ENCODE measurements around the gene C9. TPM values are rescaled to one million over a fixed set of nuclear protein-coding genes. Genes with fewer than 3 reads are reported as not detected.

Gene C9
- total and polyA plus RNA-seq, 2 donors (not counting 1 experiment from before 2014, with no cell fraction given) = not detected

DNA sequence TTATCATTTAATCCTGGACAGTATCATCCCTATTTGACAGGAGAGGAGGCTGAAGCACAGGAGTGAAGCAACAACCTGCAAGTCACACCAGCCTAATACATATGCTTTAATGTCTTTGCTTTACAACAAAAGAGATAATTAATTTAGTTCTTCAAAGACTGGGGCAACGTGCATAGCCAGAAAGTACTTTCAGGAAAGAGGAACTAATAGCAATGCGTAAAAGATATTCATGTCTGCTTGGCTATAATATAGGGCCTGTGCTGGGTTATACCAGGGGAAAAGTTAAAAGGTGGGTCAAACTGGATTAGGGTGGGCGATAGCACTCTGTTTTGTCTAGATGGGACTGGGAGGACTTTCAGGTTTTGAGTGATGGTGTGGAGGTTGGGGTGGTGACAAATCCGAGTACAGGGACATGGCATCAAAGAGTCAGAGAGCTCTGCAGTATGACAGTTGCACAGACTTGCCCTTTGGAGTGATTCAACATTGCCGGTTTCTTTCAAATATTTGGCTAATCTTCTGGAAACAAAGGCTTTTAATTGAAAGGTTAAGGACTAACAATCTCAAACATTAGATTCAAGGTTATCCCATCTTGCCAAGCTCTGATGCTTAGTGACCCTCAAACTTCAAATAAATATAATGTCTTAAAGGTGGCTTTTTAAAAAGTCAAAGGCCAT, 48.6 kb upstream of the C9 start:
- H4K20me1 ChIP-seq (ENCODE audit: control insufficient read depth, insufficient read depth, low read length, poor library complexity, severe bottlenecking) = no peaks in the 10 kb centered on the region
- no peak overlapping the region for H3K4me3 ChIP-seq (ENCODE audit: control extremely low read depth in 1 of 5, extremely low read depth in 1 of 5, insufficient read depth in 1 of 5, low read depth in 2 of 5, low read length in 4 of 5)
- H3K27ac Mint-ChIP-seq = no peak overlapping the region
- no peak overlapping the region for H3K4me3 Mint-ChIP-seq
- ATAC-seq (ENCODE audit: low read depth) (no peak), DNase-seq (no peak)
- peaks cover 1% of the 10 kb centered on the region for H3K27me3 Mint-ChIP-seq
- no peaks in the 10 kb centered on the region for H3K4me1 ChIP-seq (ENCODE audit: control insufficient read depth in 2 of 2, insufficient read depth in 2 of 2, low read length in 2 of 2)
- no peaks in the 10 kb centered on the region for H3K4me1 Mint-ChIP-seq
- no peak for TF ChIP-seq CTCF (IDR thresholded peaks at IDR 0.05)
- no peak for TF ChIP-seq EZH2 (IDR thresholded peaks at IDR 0.05; ENCODE audit: borderline replicate concordance, insufficient read depth, low read depth, low read length, poor library complexity, severe bottlenecking)
- ChIA-PET POLR2A (no interaction called here), CTCF (no interaction called here)
- no peaks in the 10 kb centered on the region for H3K79me2 ChIP-seq (ENCODE audit: control insufficient read depth, insufficient read depth, low read length)
- H3K27me3 ChIP-seq (replicated peaks in 1 of 4; ENCODE audit: control extremely low read depth in 1 of 4, control insufficient read depth in 3 of 4, insufficient read depth in 4 of 4, low read length in 3 of 4) = peaks cover 0 to 3% (median 0%) of the 10 kb centered on the region in 4 experiments
- intact Hi-C loops (cut with micrococcal nuclease) = no loop called here
- H3K9me3 ChIP-seq (ENCODE audit: control extremely low read depth in 1 of 3, control insufficient read depth in 2 of 3, insufficient read depth in 1 of 3, low read length in 2 of 3) = no peaks in the 10 kb centered on the region
- H3K9ac ChIP-seq (ENCODE audit: low read length) = no peak overlapping the region
- H3K27ac ChIP-seq (ENCODE audit: low read length in 2 of 2) = no peak overlapping the region
- no peak overlapping the region for H2AFZ ChIP-seq (ENCODE audit: insufficient read depth, low read depth, low read length, poor library complexity, severe bottlenecking)
- no peak overlapping the region for H3K4me2 ChIP-seq (replicated peaks; ENCODE audit: low read depth, low read length, poor library complexity, severe bottlenecking)
- H3K36me3 ChIP-seq (replicated peaks in 1 of 2; ENCODE audit: control extremely low read depth in 1 of 2, control insufficient read depth in 1 of 2, extremely low read depth in 1 of 2, insufficient read depth in 2 of 2, low read length in 1 of 2) = no peaks in the 10 kb centered on the region
- H3K9me3 Mint-ChIP-seq (ENCODE audit: insufficient read depth) = no peaks in the 10 kb centered on the region
- WGBS (ENCODE audit: insufficient coverage) = 69% methylated on average over 5 of the region's 5 CpGs

- ChIA-PET POLR2A (no interaction called here), CTCF (interaction anchor here (1.6 kb wide), 1 partner anchor 36 kb away, joined by 3 read pairs; no protein-coding TSS in a partner anchor)
- Mint-ChIP-seq H3K4me3 (no peak overlapping the region), H3K27me3 (peaks cover 9% of the 10 kb centered on the region), H3K27ac (no peak overlapping the region), H3K4me1 (no peaks in the 10 kb centered on the region), H3K9me3 (ENCODE audit: insufficient read depth) (no peaks in the 10 kb centered on the region)
- Histone ChIP-seq H2AFZ (ENCODE audit: insufficient read depth, low read depth, low read length, poor library complexity, severe bottlenecking) (no peak overlapping the region), H4K20me1 (ENCODE audit: control insufficient read depth, insufficient read depth, low read length, poor library complexity, severe bottlenecking) (no peaks in the 10 kb centered on the region), H3K4me3 (ENCODE audit: control extremely low read depth in 1 of 5, extremely low read depth in 1 of 5, insufficient read depth in 1 of 5, low read depth in 2 of 5, low read length in 4 of 5) (no peak overlapping the region), H3K27me3 (replicated peaks in 1 of 4; ENCODE audit: control extremely low read depth in 1 of 4, control insufficient read depth in 3 of 4, insufficient read depth in 4 of 4, low read length in 3 of 4) (no peaks in the 10 kb centered on the region), H3K36me3 (replicated peaks in 1 of 2; ENCODE audit: control extremely low read depth in 1 of 2, control insufficient read depth in 1 of 2, extremely low read depth in 1 of 2, insufficient read depth in 2 of 2, low read length in 1 of 2) (no peaks in the 10 kb centered on the region), H3K79me2 (ENCODE audit: control insufficient read depth, insufficient read depth, low read length) (no peaks in the 10 kb centered on the region), H3K9ac (ENCODE audit: low read length) (no peak overlapping the region), H3K4me2 (replicated peaks; ENCODE audit: low read depth, low read length, poor library complexity, severe bottlenecking) (no peak overlapping the region), H3K4me1 (ENCODE audit: control insufficient read depth in 2 of 2, insufficient read depth in 2 of 2, low read length in 2 of 2) (no peaks in the 10 kb centered on the region), H3K9me3 (ENCODE audit: control extremely low read depth in 1 of 3, control insufficient read depth in 2 of 3, insufficient read depth in 1 of 3, low read length in 2 of 3) (no peaks in the 10 kb centered on the region), H3K27ac (ENCODE audit: low read length in 2 of 2) (no peak overlapping the region)
- TF ChIP-seq EZH2 (IDR thresholded peaks at IDR 0.05; ENCODE audit: borderline replicate concordance, insufficient read depth, low read depth, low read length, poor library complexity, severe bottlenecking) = no peak
- no peak for TF ChIP-seq CTCF (IDR thresholded peaks at IDR 0.05)
- WGBS (ENCODE audit: insufficient coverage) = 100% methylated on average over 1 of the region's 4 CpGs
- ATAC-seq (ENCODE audit: low read depth) (no peak), DNase-seq (no peak)
- intact Hi-C loops (cut with micrococcal nuclease) = no loop called here
Measured at GRCh38 chr5:39411985-39412384, 47.7 kb upstream of the C9 start.
